Astrocyte of the cerebellum (primary cell): ENCODE results near the gene USP10.

Experiments
- DNase-seq: peaks from one replicate; pipeline ENCODE4 v3.0.0-alpha.2; 2011; ENCODE audit warnings: low read depth
- H3K4me3 ChIP-seq: 2 replicates; pipeline ENCODE4 v1.5.1; 2011; ENCODE audit warnings: mild to moderate bottlenecking, low read depth, low read length, moderate library complexity
- CTCF ChIP-seq: IDR thresholded peaks from 2 replicates; pipeline ENCODE4 v1.5.1; 2012; ENCODE audit warnings: low read length, low read depth, moderate library complexity, mild to moderate bottlenecking; ENCODE audit errors: missing control alignments
- in situ Hi-C: cut with HindIII; loops from 2 replicates; pipeline ENCODE4 v1.10.0; 2017; ENCODE audit warnings: low sequenced_read_pairs

The USP10 gene

GRCh38 chr16:84759061-84759460 is 59.3 kb downstream of the USP10 start:
- DNase-seq: no peak
- no peak overlapping the region for H3K4me3 ChIP-seq
- TF ChIP-seq CTCF: no peak
- in situ Hi-C loops: loop anchor here (10.0 kb wide), 1 partner anchor 216 kb away; no protein-coding TSS in a partner anchor

DNA sequence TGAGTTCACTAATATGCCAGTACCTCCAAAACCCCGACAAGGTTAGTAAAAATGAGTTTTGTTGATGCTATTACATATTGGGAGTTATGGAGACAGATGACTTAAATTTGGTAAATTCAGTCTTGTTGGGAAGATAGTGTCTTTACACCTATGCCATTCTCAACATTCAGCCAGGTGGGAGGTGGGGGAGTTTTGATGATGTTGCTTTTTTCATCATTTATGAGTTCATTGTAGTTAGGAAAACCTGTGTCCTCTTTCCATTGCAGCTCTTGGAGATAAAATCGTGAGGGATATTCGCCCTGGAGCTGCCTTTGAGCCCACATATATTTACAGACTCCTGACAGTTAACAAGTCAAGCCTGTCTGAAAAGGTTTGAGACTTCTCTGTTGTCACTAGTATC is 60.1 kb downstream of the USP10 start:
- in situ Hi-C loops: loop anchor here (10.0 kb wide), 1 partner anchor 215 kb away; no protein-coding TSS in a partner anchor
- no peak for TF ChIP-seq CTCF
- no peak overlapping the region for H3K4me3 ChIP-seq
- no peak for DNase-seq

- H3K4me3 ChIP-seq: no peak overlapping the region
- DNase-seq: no peak
- in situ Hi-C loops: no loop called here
- TF ChIP-seq CTCF: no peak
Observed at GRCh38 chr16:84761448-84762368, 61.9 kb downstream of the USP10 start.

- TF ChIP-seq CTCF: no peak
- in situ Hi-C loops: no loop called here
- DNase-seq: no peak
- no peak overlapping the region for H3K4me3 ChIP-seq
Observed at GRCh38 chr16:84763164-84763563, 63.4 kb downstream of the USP10 start.

DNA sequence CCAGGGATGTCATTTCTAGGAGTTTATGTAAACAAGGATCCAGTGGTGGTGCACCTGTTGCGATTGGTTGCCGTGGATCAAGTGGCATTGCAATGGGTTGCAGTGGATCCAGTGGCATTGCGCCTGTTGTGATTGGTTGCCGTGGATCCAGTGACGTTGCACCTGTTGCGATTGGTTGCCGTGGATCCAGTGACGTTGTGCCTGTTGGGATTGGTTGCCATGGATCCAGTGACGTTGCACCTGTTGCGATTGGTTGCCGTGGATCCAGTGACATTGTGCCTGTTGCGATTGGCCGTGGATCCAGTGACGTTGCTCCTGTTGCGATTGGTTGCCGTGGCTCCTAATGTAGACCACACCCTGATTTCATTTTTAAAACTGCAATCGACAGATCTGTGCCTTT is 63.8 kb downstream of the USP10 start:
- no peak overlapping the region for H3K4me3 ChIP-seq
- DNase-seq: no peak
- in situ Hi-C loops: no loop called here
- no peak for TF ChIP-seq CTCF

DNA sequence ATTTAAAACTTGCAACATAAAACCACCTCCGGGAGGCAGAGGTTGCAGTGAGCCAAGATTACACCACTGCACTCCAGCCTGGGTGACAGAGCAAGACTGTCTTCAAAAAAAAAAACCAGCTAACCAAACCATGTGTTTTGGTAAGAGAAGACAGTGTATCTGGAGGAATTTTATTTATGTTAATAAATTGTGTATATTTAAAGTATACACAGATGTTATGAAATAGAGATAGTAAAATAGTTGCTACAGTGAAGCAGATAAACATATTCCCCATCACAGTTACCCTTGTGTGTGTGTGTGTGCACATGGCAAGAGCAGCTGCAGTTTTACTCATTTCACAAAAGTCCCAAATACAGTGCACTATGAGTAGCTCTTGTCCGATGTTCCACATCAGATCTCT is 65.2 kb downstream of the USP10 start:
- H3K4me3 ChIP-seq: no peak overlapping the region
- DNase-seq: no peak
- TF ChIP-seq CTCF: no peak
- in situ Hi-C loops: no loop called here
